ENCODE measurements around the gene GNB4. TPM values are rescaled to one million over a fixed set of nuclear protein-coding genes. Genes with fewer than 3 reads are reported as not detected.

Gene GNB4
- 44.3 and 46.7 TPM in 2 replicates for total RNA-seq (2014; rRNA removed; shearing (Covaris generic))
- polyA plus RNA-seq (2015; cell fraction: cytosol; rRNA removed): 30.0 and 36.4 TPM in 2 replicates
- polyA plus RNA-seq (2015; cell fraction: nucleus; rRNA removed): 10.7 and 11.9 TPM in 2 replicates

GRCh38 chr3:179451265-179452175 lies at the start of gene GNB4:
GNB4 (minus strand) TSS chr3:179451470; CDS start chr3:179426200, 25,270 bp downstream.
- in situ Hi-C loops (cut with HindIII; ENCODE audit: low pct_unique_long_range_greater_than_20kb, low sequenced_read_pairs): no loop called here

GRCh38 chr3:179495483-179495882 lies 44.2 kb upstream of the GNB4 start:
- in situ Hi-C loops (cut with HindIII; ENCODE audit: low pct_unique_long_range_greater_than_20kb, low sequenced_read_pairs): no loop called here
- DNase-seq (ENCODE audit: low read depth, low spot score): no peak

More at GRCh38 chr3:179451265-179452175, at the start of gene GNB4:
- DNase-seq (ENCODE audit: low read depth, low spot score): peak; percentile 85

- in situ Hi-C loops (cut with HindIII; ENCODE audit: low pct_unique_long_range_greater_than_20kb, low sequenced_read_pairs): no loop called here
- no peak for DNase-seq (ENCODE audit: low read depth, low spot score)
Measured at GRCh38 chr3:179493260-179493659, 42.0 kb upstream of the GNB4 start.

- in situ Hi-C loops (cut with HindIII; ENCODE audit: low pct_unique_long_range_greater_than_20kb, low sequenced_read_pairs): no loop called here
- no peak for DNase-seq (ENCODE audit: low read depth, low spot score)
Measured at GRCh38 chr3:179488213-179488612, 36.9 kb upstream of the GNB4 start.

- DNase-seq (ENCODE audit: low read depth, low spot score): peak; percentile 77
- in situ Hi-C loops (cut with HindIII; ENCODE audit: low pct_unique_long_range_greater_than_20kb, low sequenced_read_pairs): no loop called here
Measured at GRCh38 chr3:179486806-179487205, 35.5 kb upstream of the GNB4 start.

GRCh38 chr3:179482857-179483256 lies 31.6 kb upstream of the GNB4 start:
- in situ Hi-C loops (cut with HindIII; ENCODE audit: low pct_unique_long_range_greater_than_20kb, low sequenced_read_pairs): no loop called here
- no peak for DNase-seq (ENCODE audit: low read depth, low spot score)

- DNase-seq (ENCODE audit: low read depth, low spot score): peak; percentile 34
- in situ Hi-C loops (cut with HindIII; ENCODE audit: low pct_unique_long_range_greater_than_20kb, low sequenced_read_pairs): no loop called here
Measured at GRCh38 chr3:179476215-179476614, 24.9 kb upstream of the GNB4 start.

GRCh38 chr3:179474480-179474879 lies 23.2 kb upstream of the GNB4 start:
- no peak for DNase-seq (ENCODE audit: low read depth, low spot score)
- in situ Hi-C loops (cut with HindIII; ENCODE audit: low pct_unique_long_range_greater_than_20kb, low sequenced_read_pairs): no loop called here

GRCh38 chr3:179473565-179473964 lies 22.3 kb upstream of the GNB4 start:
- in situ Hi-C loops (cut with HindIII; ENCODE audit: low pct_unique_long_range_greater_than_20kb, low sequenced_read_pairs): no loop called here
- no peak for DNase-seq (ENCODE audit: low read depth, low spot score)

- in situ Hi-C loops (cut with HindIII; ENCODE audit: low pct_unique_long_range_greater_than_20kb, low sequenced_read_pairs): no loop called here
- no peak for DNase-seq (ENCODE audit: low read depth, low spot score)
Measured at GRCh38 chr3:179464323-179465092, 13.2 kb upstream of the GNB4 start.

GRCh38 chr3:179463319-179463718 lies 12.0 kb upstream of the GNB4 start:
- DNase-seq (ENCODE audit: low read depth, low spot score): no peak
- in situ Hi-C loops (cut with HindIII; ENCODE audit: low pct_unique_long_range_greater_than_20kb, low sequenced_read_pairs): no loop called here

GRCh38 chr3:179460260-179460659 lies 9.0 kb upstream of the GNB4 start:
- DNase-seq (ENCODE audit: low read depth, low spot score): no peak
- in situ Hi-C loops (cut with HindIII; ENCODE audit: low pct_unique_long_range_greater_than_20kb, low sequenced_read_pairs): no loop called here

GRCh38 chr3:179455954-179456353 lies 4.7 kb upstream of the GNB4 start:
- in situ Hi-C loops (cut with HindIII; ENCODE audit: low pct_unique_long_range_greater_than_20kb, low sequenced_read_pairs): no loop called here
- no peak for DNase-seq (ENCODE audit: low read depth, low spot score)

GRCh38 chr3:179454887-179455286 lies 3.6 kb upstream of the GNB4 start:
- DNase-seq (ENCODE audit: low read depth, low spot score): no peak
- in situ Hi-C loops (cut with HindIII; ENCODE audit: low pct_unique_long_range_greater_than_20kb, low sequenced_read_pairs): no loop called here

GRCh38 chr3:179453967-179454366 lies 2.7 kb upstream of the GNB4 start:
- DNase-seq (ENCODE audit: low read depth, low spot score): no peak
- in situ Hi-C loops (cut with HindIII; ENCODE audit: low pct_unique_long_range_greater_than_20kb, low sequenced_read_pairs): no loop called here

- in situ Hi-C loops (cut with HindIII; ENCODE audit: low pct_unique_long_range_greater_than_20kb, low sequenced_read_pairs): no loop called here
- DNase-seq (ENCODE audit: low read depth, low spot score): no peak
Measured at GRCh38 chr3:179452872-179453271, 1.6 kb upstream of the GNB4 start.

- in situ Hi-C loops (cut with HindIII; ENCODE audit: low pct_unique_long_range_greater_than_20kb, low sequenced_read_pairs): no loop called here
- DNase-seq (ENCODE audit: low read depth, low spot score): peak; percentile 83
Measured at GRCh38 chr3:179452176-179452564, 900 bp upstream of the GNB4 start.

- in situ Hi-C loops (cut with HindIII; ENCODE audit: low pct_unique_long_range_greater_than_20kb, low sequenced_read_pairs): no loop called here
- DNase-seq (ENCODE audit: low read depth, low spot score): peak; percentile 15
Measured at GRCh38 chr3:179450901-179451264, 387 bp downstream of the GNB4 start.
